ENCODE results near the gene UBA52.
"Not testable (repeated sequence)": the region's sequence is repeated elsewhere in the genome, so short reads cannot be mapped to it uniquely, and the experiment has no call there.

UBA52 gene

DNA sequence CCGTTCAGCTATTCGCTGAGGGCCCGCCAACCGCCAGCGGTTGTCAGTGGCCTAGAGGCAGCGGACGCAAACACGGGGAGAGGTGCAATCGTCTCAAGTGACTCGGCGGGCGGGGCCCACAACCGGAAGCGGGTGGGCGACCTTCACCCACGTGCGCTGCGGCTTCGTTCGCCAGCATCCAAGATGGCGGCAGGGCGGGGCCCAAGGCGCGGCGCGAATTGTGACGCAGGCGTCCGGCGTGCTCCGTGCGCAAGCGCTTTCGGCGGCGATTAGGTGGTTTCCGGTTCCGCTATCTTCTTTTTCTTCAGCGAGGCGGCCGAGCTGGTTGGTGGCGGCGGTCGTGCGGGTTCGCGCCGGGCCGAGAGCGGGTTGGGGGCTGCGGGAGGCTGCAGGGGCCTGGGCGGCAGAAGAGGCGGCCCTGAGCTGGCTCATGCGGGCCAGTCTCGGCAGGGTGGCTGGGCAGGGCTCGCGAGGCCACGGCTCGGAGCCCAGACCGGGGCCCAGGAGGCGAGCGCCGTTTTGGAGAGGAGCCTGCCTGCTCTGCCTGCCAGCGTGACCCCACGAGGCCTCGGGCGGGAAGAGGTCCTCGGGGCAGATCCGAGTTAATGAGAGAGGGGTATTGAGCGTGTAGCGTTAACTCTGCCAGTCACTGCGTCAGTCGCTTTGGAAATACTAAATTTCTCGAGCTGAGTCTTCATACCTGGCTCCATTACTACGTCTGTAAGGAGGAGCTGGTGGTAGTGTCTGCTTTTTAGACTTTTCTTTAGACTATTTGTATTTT, at the start of gene UBA52:
UBA52 (plus strand) TSS at position 294 of the 781 bp plus-strand sequence. CDS start 1,444 bp downstream, outside the sequence.
- DNase-seq (ENCODE audit: low read depth) = peak; percentile 93

DNA sequence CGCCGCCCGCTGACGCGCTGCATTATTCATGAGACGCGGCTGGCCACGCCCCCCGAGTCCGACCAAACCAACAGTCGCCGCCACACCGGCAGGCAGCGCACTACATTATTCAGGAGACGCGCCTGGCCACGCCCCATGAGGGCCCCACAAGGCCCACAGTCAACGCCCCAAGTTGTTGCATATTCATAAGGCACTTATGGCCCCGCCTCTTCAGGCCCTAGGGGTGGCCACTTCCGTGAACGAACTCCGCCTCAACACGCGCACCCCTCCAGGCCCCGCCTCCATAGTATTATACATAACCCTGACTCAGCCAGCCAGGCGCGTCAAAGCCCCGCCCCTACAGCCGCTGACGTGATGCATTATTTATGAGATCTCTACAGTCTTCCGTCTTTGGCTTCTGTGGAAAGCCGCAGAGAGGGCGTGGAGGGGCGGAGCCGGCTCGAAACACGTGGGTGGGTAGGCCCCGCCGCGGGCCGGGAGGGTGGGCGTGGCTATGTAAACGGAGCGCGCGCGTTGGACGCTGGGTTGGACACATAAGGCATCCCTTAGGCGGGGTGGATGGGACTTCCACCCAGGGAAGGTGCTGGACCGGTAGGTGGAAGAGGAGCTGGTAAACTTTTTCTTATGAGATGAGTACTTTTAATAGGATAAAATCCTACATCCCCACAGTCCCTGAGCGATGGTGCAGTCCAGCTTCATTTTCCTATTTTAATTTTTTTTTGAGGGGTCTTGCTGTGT, 49.4 kb upstream of the UBA52 start:
- peak; percentile 100 for DNase-seq (ENCODE audit: low read depth)

GRCh38 chr19:18522862-18523440, 48.7 kb upstream of the UBA52 start:
- peak; percentile 19 for DNase-seq (ENCODE audit: low read depth)

DNA sequence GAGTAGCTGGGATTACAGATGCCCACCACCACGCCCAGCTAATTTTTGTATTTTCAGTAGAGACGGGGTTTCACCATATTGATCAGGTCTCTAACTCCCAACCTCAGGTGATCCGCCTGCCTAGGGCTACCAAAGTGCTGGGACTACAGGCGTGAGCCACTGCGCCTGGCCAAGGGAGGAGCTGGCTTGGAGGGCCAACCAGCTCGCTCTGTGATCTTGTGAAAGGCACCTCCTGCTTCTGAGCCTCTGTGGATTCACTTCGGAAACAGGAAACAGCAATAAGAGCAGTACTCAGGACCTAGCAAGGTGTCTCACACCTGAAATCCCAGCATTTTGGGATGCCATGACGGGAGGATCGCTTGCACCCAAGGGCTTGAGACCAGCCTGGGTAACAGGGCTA, 47.8 kb upstream of the UBA52 start:
- DNase-seq (ENCODE audit: low read depth) = no peak

DNA sequence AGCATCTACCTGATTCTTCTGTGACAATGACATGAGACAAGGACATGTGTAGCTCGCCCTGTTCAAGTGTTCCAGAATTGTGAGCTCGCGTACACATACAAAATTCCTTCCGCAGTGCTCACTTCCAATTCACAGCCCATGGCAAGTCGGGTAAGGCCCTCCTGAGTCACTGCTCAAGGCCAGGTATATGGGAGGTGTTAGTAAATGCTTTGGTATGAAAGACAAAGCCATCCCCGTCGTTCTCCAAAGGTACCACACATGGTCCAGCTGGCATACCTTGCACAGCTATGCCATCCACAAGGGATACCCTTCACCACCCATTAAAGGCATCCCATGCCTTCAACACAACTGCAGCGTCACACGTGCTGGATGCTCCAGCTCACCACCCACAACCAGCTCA, 45.3 kb upstream of the UBA52 start:
- no peak for DNase-seq (ENCODE audit: low read depth)

GRCh38 chr19:18529782-18530181, 41.9 kb upstream of the UBA52 start:
- no peak for DNase-seq (ENCODE audit: low read depth)

GRCh38 chr19:18531485-18531884, 40.2 kb upstream of the UBA52 start:
- DNase-seq (ENCODE audit: low read depth) = no peak

DNA sequence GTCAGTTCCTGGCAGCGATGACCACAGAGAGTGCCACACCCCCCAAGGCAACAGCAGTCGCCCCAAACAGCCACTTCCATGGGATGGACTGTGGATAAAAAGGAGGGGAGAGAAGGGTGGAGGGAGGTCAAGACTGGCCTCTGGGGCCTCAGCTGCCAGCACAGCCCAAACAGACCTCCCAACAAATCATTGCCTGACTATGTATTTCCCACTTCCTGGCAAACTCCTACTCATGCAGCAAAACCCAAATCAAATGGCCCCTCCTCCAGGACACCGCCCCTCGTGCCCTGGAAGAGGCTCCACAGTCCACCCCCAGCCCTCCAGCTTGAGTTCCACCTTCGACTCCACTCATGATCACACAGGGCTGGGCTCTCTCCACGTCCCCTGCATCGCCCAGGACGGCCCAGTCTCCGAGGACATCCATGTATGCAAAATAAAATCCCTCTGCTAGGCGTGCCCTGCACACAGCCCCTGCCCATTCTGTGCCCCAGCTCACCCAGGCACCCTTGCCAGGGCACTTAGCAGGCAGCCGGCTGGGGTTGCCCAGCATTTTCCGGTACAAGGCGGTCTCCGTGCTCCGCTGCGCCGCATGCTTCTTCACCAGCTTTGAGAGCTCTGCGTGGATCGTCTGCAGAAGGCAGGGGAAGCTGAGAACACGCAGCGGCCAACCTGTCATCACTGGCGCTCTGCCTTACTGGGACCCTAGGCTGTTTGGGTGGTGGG, 39.3 kb upstream of the UBA52 start:
- DNase-seq (ENCODE audit: low read depth) = no peak

DNA sequence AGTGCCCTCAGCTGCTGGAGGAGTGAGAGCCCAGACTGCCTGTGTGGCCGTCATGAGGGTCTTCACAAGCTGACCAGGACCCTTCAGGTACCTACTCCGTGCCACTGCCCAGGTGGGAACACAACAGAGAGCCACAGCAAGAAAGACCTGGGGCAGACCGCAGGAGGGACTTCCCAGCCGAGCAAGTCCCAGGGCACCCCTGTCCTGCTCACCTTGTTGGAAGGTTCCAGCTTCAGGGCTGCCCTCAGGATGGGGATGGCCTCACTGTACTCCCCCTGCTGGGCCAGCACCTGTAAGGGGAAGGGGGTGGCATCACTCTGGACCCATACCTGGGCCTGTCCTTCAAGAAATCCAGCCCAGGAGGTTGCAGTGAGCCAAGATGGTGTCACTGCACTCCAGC, 38.6 kb upstream of the UBA52 start:
- DNase-seq (ENCODE audit: low read depth) = no peak

- no peak for DNase-seq (ENCODE audit: low read depth)
These were observed 35.2 kb upstream of the UBA52 start for GRCh38 chr19:18536475-18536874.

DNA sequence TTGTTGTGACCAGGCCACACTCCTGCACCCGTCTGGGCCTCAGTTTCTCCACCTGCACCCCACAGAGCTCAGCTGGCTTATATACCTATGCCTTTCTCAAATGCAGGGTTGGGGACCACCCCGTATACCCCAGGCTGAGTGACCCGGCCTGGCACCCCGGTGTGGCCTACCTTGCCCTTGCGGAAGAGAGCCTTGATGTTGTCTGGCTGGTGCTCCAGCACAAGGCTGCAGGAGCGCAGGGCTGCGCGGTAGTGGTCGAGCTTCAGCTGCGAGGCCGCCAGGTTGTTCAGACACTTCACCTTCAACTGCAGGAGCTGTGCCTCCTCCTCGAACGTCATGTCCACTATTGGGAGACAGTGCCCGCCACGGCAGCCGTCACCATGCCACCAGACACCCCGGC, 34.2 kb upstream of the UBA52 start:
- no peak for DNase-seq (ENCODE audit: low read depth)

GRCh38 chr19:18538115-18538514, 33.5 kb upstream of the UBA52 start:
- DNase-seq (ENCODE audit: low read depth) = no peak

- DNase-seq (ENCODE audit: low read depth) = no peak
These were observed 32.3 kb upstream of the UBA52 start for GRCh38 chr19:18539372-18539771.

GRCh38 chr19:18540200-18540599, 31.5 kb upstream of the UBA52 start:
- not testable (repeated sequence) for DNase-seq (ENCODE audit: low read depth)

DNA sequence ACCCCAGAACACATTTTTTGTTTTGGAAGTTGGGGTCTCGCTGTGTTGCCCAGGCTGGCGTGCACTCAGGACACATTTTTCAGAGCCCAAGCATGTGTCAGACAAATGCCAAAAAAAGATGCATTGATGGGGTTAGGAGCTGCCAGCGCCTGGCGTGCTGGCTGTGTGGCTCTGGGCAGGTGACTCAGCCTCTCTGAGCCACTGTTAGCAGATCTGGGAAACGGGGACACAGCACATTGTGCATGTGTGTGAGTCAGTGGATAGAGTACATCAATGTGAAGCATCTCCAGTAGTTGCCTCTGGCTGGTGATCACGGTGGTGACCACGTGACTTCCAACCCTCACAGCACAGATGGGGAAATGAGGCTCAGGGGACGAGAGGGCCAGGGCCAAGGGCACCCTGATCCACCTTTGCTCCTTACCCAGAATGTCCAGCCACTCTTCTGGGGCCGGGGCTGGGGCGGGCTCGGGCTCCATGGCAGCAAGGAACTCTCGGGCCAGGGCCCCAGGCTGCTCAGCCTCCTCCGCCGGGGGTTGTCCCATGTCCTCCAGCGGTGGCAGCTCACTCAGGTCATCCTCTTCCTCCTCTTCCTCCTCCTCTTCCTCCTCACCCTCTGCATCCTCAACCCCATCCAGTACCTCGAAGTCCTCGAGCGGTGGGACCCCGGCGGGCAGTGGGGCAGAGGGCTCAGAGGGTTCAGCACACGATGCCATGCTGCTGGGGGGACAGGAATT, 30.2 kb upstream of the UBA52 start:
- peak; percentile 46 for DNase-seq (ENCODE audit: low read depth)

GRCh38 chr19:18541992-18542940, 29.4 kb upstream of the UBA52 start:
- no peak for DNase-seq (ENCODE audit: low read depth)

DNA sequence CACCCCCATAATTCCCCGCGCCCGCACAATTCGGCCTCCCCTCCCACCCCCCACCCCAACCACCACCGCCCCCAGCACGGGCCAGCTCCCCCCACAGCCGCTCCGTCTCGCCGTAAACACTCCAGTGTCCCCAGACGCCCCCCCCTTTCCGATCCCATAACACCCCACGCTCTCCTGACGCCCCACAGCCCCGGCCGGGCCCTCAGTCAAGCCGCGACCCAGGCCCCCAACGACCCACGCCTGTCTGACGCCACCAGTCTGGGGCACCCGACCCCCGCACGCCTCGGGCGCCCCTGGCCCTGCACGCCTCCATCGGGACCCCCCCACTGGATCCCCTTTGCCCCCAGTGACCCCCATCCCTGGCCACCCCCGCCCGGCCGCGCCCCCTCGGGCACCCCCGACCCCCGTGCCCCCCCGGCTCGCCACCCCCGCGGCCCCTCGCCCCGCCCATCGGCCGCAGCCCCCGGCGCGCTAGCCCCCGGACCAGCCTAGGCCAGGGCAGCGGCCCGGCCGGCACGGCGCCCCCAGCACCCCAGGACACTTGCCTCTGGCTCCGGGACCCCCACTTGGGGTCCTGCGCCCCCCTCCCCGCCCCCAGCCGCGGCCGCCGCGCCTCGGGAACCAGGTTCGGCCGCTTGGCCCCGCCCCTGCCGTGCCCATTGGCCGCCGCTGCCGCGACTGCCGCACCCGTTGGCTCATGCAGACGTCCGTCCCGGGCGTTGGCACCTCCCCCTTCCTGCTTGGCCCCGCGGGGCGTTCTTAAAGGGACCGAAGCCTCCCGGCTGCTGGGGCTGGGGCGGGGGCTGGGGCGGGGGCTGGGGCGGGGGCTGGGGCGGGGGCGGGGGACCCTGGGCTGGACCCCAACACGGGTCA, 28.5 kb upstream of the UBA52 start, which contains the start of gene FKBP8:
FKBP8 (minus strand) TSS at position 633 of the 873 bp plus-strand sequence. CDS start 1,603 bp downstream, outside the sequence.
- peak; percentile 75 for DNase-seq (ENCODE audit: low read depth)

GRCh38 chr19:18543814-18544475, 27.7 kb upstream of the UBA52 start:
- peak; percentile 59 for DNase-seq (ENCODE audit: low read depth)

DNA sequence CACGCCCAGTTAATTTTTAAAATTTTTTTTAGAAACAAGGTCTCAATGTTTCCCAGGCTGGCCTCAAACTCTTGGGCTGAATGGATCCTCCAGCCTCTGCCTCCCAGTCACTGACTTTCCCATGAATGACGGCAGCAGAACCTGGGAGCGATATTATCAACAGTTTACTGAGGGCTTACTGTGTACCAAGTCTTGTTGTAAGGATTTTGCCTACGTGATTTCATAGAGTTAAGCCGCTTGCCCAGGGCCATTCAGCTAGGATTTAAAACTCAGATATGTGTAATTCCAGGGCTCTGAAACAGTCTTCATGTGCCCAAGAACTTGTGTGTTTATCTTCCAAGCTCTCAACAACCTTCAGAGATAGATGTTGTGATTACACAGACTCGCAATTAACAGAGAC, 20.0 kb upstream of the UBA52 start:
- DNase-seq (ENCODE audit: low read depth) = peak; percentile 77

Measured in amniotic epithelial cell (primary cell).